Upper lobe of right lung (tissue), 1 donor: ENCODE measurements around the gene ENKD1. TPM values are rescaled to one million over a fixed set of nuclear protein-coding genes. Genes with fewer than 3 reads are reported as not detected.
A peak's percentile ranks its signal among the peaks of the same experiment; 100 is the strongest.

ENCODE experiments used
- ATAC-seq: fragments of 200-7000 bp; cut with Tn5 transposase; one replicate; pipeline ENCODE4 v1.9.1; 2020; ENCODE audit warnings: mild to moderate bottlenecking, moderate library complexity
- DNase-seq: peaks from one replicate; pipeline ENCODE4 v3.0.0-alpha.2; 2020
- H3K27ac ChIP-seq: fragments of 200-600 bp; one replicate; pipeline ENCODE4 v1.8.0; 2022
- H3K27me3 ChIP-seq: fragments of 200-600 bp; one replicate; pipeline ENCODE4 v1.8.0; 2022; ENCODE audit warnings: mild to moderate bottlenecking
- H3K36me3 ChIP-seq: fragments of 200-600 bp; one replicate; pipeline ENCODE4 v1.8.0; 2022
- H3K4me1 ChIP-seq: fragments of 200-600 bp; one replicate; pipeline ENCODE4 v1.8.0; 2022
- H3K4me3 ChIP-seq: fragments of 200-600 bp; one replicate; pipeline ENCODE4 v1.8.0; 2022; ENCODE audit warnings: mild to moderate bottlenecking
- H3K9me3 ChIP-seq: fragments of 200-600 bp; one replicate; pipeline ENCODE4 v1.8.0; 2022
- CTCF ChIP-seq: fragments of 200-600 bp; IDR thresholded peaks from one replicate; pipeline ENCODE4 v1.8.0; 2022; ENCODE audit warnings: antibody characterized with exemption
- intact Hi-C: fragments of 100-400 bp; cut with DNase I; formaldehyde crosslinking; loops from one replicate; pipeline ENCODE4 v1.11.0; 2022
- total RNA-seq: library from RNA; stranded (reverse); fragmentation: NEBNext Ultra II Directional; extraction: Animal tissue kit (Norgen Biotek cat#: 25700); gene quantifications from one replicate; pipeline ENCODE4 v1.2.1, GENCODE V29; 2021
- donor health status: DM: no; HTN: yes; CAD: no; lungs with severe emphysema.

ENKD1 gene
- total RNA-seq, 1 donor from 2014 or later, result 14.5 TPM

GRCh38 chr16:67673712-67674580 lies 7.4 kb upstream of the ENKD1 start:
- no peak for TF ChIP-seq CTCF
- ATAC-seq, result peak; percentile 74
- Histone ChIP-seq H3K27me3 (no peaks in the 10 kb centered on the region), H3K4me1 (peaks cover 25% of the 10 kb centered on the region), H3K9me3 (no peaks in the 10 kb centered on the region), H3K27ac (peak overlapping the region; percentile 92), H3K36me3 (no peaks in the 10 kb centered on the region), H3K4me3 (no peak overlapping the region)
- intact Hi-C loops, result loop anchor here (10.0 kb wide), 1 partner anchor 251 kb away; no protein-coding TSS in a partner anchor
- DNase-seq, result peak; percentile 83

GRCh38 chr16:67672739-67673662 lies 6.5 kb upstream of the ENKD1 start:
- ATAC-seq (peak; percentile 74), DNase-seq (no peak)
- TF ChIP-seq CTCF, result peak; percentile 73
- H3K4me3 ChIP-seq, result no peak overlapping the region
- no peaks in the 10 kb centered on the region for H3K36me3 ChIP-seq
- no peaks in the 10 kb centered on the region for H3K27me3 ChIP-seq
- intact Hi-C loops, result loop anchor here (10.0 kb wide), 1 partner anchor 252 kb away; no protein-coding TSS in a partner anchor
- peak overlapping the region; percentile 92 for H3K27ac ChIP-seq
- H3K9me3 ChIP-seq, result no peaks in the 10 kb centered on the region
- peaks cover 27% of the 10 kb centered on the region for H3K4me1 ChIP-seq

GRCh38 chr16:67672306-67672705 lies 5.8 kb upstream of the ENKD1 start:
- DNase-seq, result peak; percentile 84
- H3K4me1 ChIP-seq, result peaks cover 34% of the 10 kb centered on the region
- no peak overlapping the region for H3K4me3 ChIP-seq
- no peak for TF ChIP-seq CTCF
- H3K27ac ChIP-seq, result no peak overlapping the region
- H3K36me3 ChIP-seq, result no peaks in the 10 kb centered on the region
- peak; percentile 21 for ATAC-seq
- no peaks in the 10 kb centered on the region for H3K9me3 ChIP-seq
- intact Hi-C loops, result loop anchor here (10.0 kb wide), 1 partner anchor 252 kb away; no protein-coding TSS in a partner anchor
- H3K27me3 ChIP-seq, result no peaks in the 10 kb centered on the region

GRCh38 chr16:67669499-67670101 lies 3.0 kb upstream of the ENKD1 start:
- Histone ChIP-seq H3K27ac (no peak overlapping the region), H3K4me1 (peaks cover 39% of the 10 kb centered on the region), H3K4me3 (no peak overlapping the region), H3K36me3 (no peaks in the 10 kb centered on the region), H3K27me3 (no peaks in the 10 kb centered on the region), H3K9me3 (no peaks in the 10 kb centered on the region)
- TF ChIP-seq CTCF, result no peak
- intact Hi-C loops, result loop anchor here (10.0 kb wide), 2 partner anchors 105 to 255 kb away; partner anchors contain the start of gene CTCF
- DNase-seq (no peak), ATAC-seq (no peak)

- no peaks in the 10 kb centered on the region for H3K27me3 ChIP-seq
- no peaks in the 10 kb centered on the region for H3K36me3 ChIP-seq
- H3K27ac ChIP-seq, result peak overlapping the region; percentile 89
- H3K9me3 ChIP-seq, result no peaks in the 10 kb centered on the region
- TF ChIP-seq CTCF, result no peak
- no peak for DNase-seq
- H3K4me1 ChIP-seq, result peaks cover 30% of the 10 kb centered on the region
- no peak overlapping the region for H3K4me3 ChIP-seq
- ATAC-seq, result no peak
- intact Hi-C loops, result loop anchor here (10.0 kb wide), 1 partner anchor 104 kb away; the partner anchor contains the start of gene CTCF
Measured at GRCh38 chr16:67668495-67669157, 2.1 kb upstream of the ENKD1 start.
